ENCODE results near the gene NAP1L4.

Gene NAP1L4

DNA sequence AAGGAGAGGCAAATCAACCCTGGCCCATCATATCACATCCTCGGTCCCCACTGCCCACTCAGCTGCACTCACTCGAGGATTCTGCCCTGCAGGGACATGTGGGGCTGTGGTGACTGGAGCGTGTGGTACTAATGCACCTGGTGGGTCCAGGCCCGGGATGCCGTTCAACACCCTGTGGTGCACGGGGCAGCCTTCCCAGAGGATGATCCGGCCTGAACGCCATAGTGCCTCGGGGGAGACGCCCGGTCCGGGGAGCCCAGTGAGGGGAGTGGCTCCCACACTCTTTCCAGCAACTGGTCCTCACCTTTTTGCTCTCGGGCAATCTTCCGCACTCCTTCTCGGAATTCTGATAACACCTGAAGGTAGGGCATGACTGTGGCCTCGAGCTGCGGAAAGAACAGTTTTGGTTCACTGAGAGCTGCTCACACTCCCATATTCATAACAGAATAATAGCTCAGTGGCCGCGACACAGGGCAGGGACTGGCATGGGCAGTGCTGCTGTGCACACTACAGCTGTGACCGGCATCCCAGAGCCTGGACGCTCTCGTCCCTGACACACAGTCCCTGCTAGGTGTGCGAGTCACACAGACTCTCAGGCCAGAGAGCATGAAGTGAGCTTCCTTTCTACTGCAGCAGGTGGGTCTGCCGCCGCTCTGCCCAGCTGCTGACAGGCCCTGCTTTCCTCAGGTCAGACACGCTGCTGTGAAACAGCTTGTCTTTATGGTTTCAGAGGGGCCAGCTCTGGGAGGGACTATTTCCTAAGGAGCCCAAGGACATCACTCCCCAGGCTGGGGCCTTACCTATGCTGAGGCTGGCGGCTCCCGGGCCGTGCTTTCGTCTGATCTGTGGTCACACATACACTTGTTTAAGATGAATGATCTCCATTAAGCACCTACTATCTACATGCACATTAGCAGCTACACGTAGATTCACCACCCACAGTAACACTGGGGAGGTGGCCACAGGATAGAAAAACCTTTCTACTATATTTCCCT lies 20.1 kb upstream of the NAP1L4 start:
- H3K4me3 ChIP-seq (ENCODE audit: control insufficient read depth, low read depth, low read length): no peak overlapping the region
- TF ChIP-seq CTCF (IDR thresholded peaks at IDR 0.05; ENCODE audit: control insufficient read depth, insufficient read depth, low read depth, low read length, missing control alignments): no peak
- no peak for DNase-seq (ENCODE audit: low read depth)

- no peak for DNase-seq (ENCODE audit: low read depth)
- TF ChIP-seq CTCF (IDR thresholded peaks at IDR 0.05; ENCODE audit: control insufficient read depth, insufficient read depth, low read depth, low read length, missing control alignments): no peak
- no peak overlapping the region for H3K4me3 ChIP-seq (ENCODE audit: control insufficient read depth, low read depth, low read length)
These were observed 18.6 kb upstream of the NAP1L4 start for GRCh38 chr11:3010521-3011275.

GRCh38 chr11:3010004-3010403 lies 17.9 kb upstream of the NAP1L4 start:
- TF ChIP-seq CTCF (IDR thresholded peaks at IDR 0.05; ENCODE audit: control insufficient read depth, insufficient read depth, low read depth, low read length, missing control alignments): no peak
- no peak for DNase-seq (ENCODE audit: low read depth)
- no peak overlapping the region for H3K4me3 ChIP-seq (ENCODE audit: control insufficient read depth, low read depth, low read length)

GRCh38 chr11:3009481-3009880 lies 17.4 kb upstream of the NAP1L4 start:
- DNase-seq (ENCODE audit: low read depth): no peak
- TF ChIP-seq CTCF (IDR thresholded peaks at IDR 0.05; ENCODE audit: control insufficient read depth, insufficient read depth, low read depth, low read length, missing control alignments): no peak
- H3K4me3 ChIP-seq (ENCODE audit: control insufficient read depth, low read depth, low read length): no peak overlapping the region

DNA sequence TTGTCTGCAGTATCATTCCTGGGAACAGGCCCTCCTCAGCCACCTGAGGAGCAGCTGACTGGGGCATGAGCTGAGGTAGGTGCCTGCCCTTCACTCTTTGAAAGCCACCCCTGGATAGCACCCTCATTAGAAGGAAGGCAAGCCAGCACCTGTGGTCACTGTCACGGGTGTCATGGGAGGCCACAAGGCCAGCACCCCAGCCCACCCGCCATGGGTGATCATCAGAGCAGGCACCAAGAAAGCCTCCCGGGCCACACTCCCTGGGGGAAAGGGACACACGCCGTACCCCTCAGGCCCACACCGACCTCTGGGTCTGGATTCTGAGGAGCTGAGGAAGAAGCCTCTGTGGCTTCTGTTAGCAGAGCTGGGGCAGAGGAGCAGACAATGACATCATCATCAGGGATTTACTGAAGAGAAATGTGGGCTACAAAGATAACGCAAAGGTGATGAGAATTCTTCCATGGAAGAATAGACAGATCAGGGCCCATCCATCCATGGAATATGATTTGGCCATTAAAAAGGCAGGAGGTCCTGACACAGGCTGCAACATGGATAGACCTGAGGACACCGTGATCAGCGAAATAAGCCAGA lies 16.7 kb upstream of the NAP1L4 start:
- no peak overlapping the region for H3K4me3 ChIP-seq (ENCODE audit: control insufficient read depth, low read depth, low read length)
- TF ChIP-seq CTCF (IDR thresholded peaks at IDR 0.05; ENCODE audit: control insufficient read depth, insufficient read depth, low read depth, low read length, missing control alignments): no peak
- no peak for DNase-seq (ENCODE audit: low read depth)

GRCh38 chr11:3007404-3008010 lies 15.4 kb upstream of the NAP1L4 start:
- DNase-seq (ENCODE audit: low read depth): no peak
- H3K4me3 ChIP-seq (ENCODE audit: control insufficient read depth, low read depth, low read length): no peak overlapping the region
- TF ChIP-seq CTCF (IDR thresholded peaks at IDR 0.05; ENCODE audit: control insufficient read depth, insufficient read depth, low read depth, low read length, missing control alignments): no peak

Data from AG09309 (cell line).